Endodermal cell (in vitro differentiated cells): ENCODE measurements around the gene GARS1. TPM values are rescaled to one million over a fixed set of nuclear protein-coding genes. Genes with fewer than 3 reads are reported as not detected.

Experiments
- DNase-seq: peaks from one replicate; pipeline ENCODE4 v3.0.0-alpha.2; 2017
- H3K27ac ChIP-seq: 2 replicates; pipeline ENCODE4 v1.5.1; 2013; ENCODE audit warnings: mild to moderate bottlenecking, low read depth, low read length, moderate library complexity
- H3K27me3 ChIP-seq: 2 replicates; pipeline ENCODE4 v1.6.1; 2013; ENCODE audit warnings: mild to moderate bottlenecking, low read length, moderate library complexity; ENCODE audit not compliant: insufficient read depth, control insufficient read depth, poor library complexity, severe bottlenecking
- H3K36me3 ChIP-seq: 2 replicates; pipeline ENCODE4 v1.7.0; 2013; ENCODE audit warnings: mild to moderate bottlenecking, low read length, moderate library complexity; ENCODE audit not compliant: control insufficient read depth, insufficient read depth
- H3K4me1 ChIP-seq: one replicate; pipeline ENCODE4 v1.7.0; 2013; ENCODE audit warnings: low read length; ENCODE audit not compliant: control insufficient read depth, insufficient read depth
- H3K4me3 ChIP-seq: 2 replicates; pipeline ENCODE4 v1.5.1; 2013; ENCODE audit warnings: mild to moderate bottlenecking, low read length, moderate library complexity
- H3K9ac ChIP-seq: 2 replicates; pipeline ENCODE4 v1.6.1; 2013; ENCODE audit warnings: mild to moderate bottlenecking, low read length, moderate library complexity; ENCODE audit not compliant: poor library complexity, severe bottlenecking; ENCODE audit errors: extremely low read depth
- H3K9me3 ChIP-seq: 2 replicates; pipeline ENCODE4 v1.6.1; 2013; ENCODE audit warnings: mild to moderate bottlenecking, low read length, moderate library complexity; ENCODE audit not compliant: control insufficient read depth
- H3K27ac Mint-ChIP-seq: 2 replicates; pipeline ENCODE4 v1.8.0; 2020; ENCODE audit warnings: mixed read lengths
- H3K27me3 Mint-ChIP-seq: 2 replicates; pipeline ENCODE4 v1.8.0; 2021; ENCODE audit warnings: mild to moderate bottlenecking, mixed read lengths; ENCODE audit not compliant: insufficient read depth
- H3K36me3 Mint-ChIP-seq: 2 replicates; pipeline ENCODE4 v1.8.0; 2020; ENCODE audit warnings: low read depth, mixed read lengths
- H3K4me1 Mint-ChIP-seq: 2 replicates; pipeline ENCODE4 v1.8.0; 2020; ENCODE audit warnings: mixed read lengths
- H3K4me3 Mint-ChIP-seq: 2 replicates; pipeline ENCODE4 v1.8.0; 2020; ENCODE audit warnings: mild to moderate bottlenecking, moderate library complexity, mixed read lengths
- H3K9me3 Mint-ChIP-seq: 2 replicates; pipeline ENCODE4 v1.8.0; 2020; ENCODE audit warnings: mild to moderate bottlenecking, mixed read lengths
- CTCF ChIP-seq: fragments of 200-600 bp; sonication (generic); conservative IDR thresholded peaks from 2 replicates; pipeline ENCODE4 v1.5.0; 2021; ENCODE audit warnings: antibody characterized with exemption, mild to moderate bottlenecking
- WGBS, 2 experiments: methylation state at CpG; one replicate each; pipeline versions ENCODE4 v1.1.5 to v1.1.7; 2013; ENCODE audit warnings: missing lambda C conversion rate in 2 of 2, mixed read lengths in 1 of 2; ENCODE audit not compliant: insufficient coverage in 1 of 2, insufficient read length in 1 of 2; 5-methylcytosine and 5-hydroxymethylcytosine counted together
- total RNA-seq, 2 donors: library from RNA; stranded (reverse); fragmentation: NEBNext Ultra II Directional in 1 of 2; extraction: Animal tissue kit (Norgen Biotek cat#: 25700) in 1 of 2; gene quantifications; 2 replicates in 1 of 2; 3 replicates in 1 of 2; pipeline ENCODE4 v1.2.1, GENCODE V29; 2021

GARS1 gene
- total RNA-seq, 2 donors from 2014 or later = 113 to 121 TPM

GRCh38 chr7:30546596-30546995, 48.1 kb upstream of the GARS1 start:
- Histone ChIP-seq H3K9ac (no peak overlapping the region), H3K9me3 (peaks cover 3% of the 10 kb centered on the region), H3K27me3 (peaks cover 96% of the 10 kb centered on the region), H3K4me3 (no peak overlapping the region), H3K27ac (no peak overlapping the region), H3K4me1 (peaks cover 4% of the 10 kb centered on the region), H3K36me3 (no peaks in the 10 kb centered on the region)
- peaks cover 2% of the 10 kb centered on the region for H3K36me3 Mint-ChIP-seq
- peaks cover 12% of the 10 kb centered on the region for H3K9me3 Mint-ChIP-seq
- no peak overlapping the region for H3K27ac Mint-ChIP-seq
- TF ChIP-seq CTCF = no peak
- no peak overlapping the region for H3K4me3 Mint-ChIP-seq
- peaks cover 18% of the 10 kb centered on the region for H3K4me1 Mint-ChIP-seq
- 93 to 97% methylated on average over 3 to 4 of the region's 4 CpGs for WGBS, 2 experiments
- no peak for DNase-seq
- peaks cover 93% of the 10 kb centered on the region for H3K27me3 Mint-ChIP-seq

- no peaks in the 10 kb centered on the region for H3K9me3 ChIP-seq
- H3K4me1 ChIP-seq = peaks cover 4% of the 10 kb centered on the region
- peak; percentile 87 for TF ChIP-seq CTCF
- peaks cover 18% of the 10 kb centered on the region for H3K4me1 Mint-ChIP-seq
- H3K27ac Mint-ChIP-seq = peak overlapping the region; percentile 84
- H3K27ac ChIP-seq = peak overlapping the region; percentile 87
- no peak overlapping the region for H3K4me3 Mint-ChIP-seq
- H3K9me3 Mint-ChIP-seq = peaks cover 3% of the 10 kb centered on the region
- WGBS, 2 experiments = 10 to 11% methylated on average over 5 to 6 of the region's 6 CpGs
- no peak overlapping the region for H3K9ac ChIP-seq
- H3K36me3 ChIP-seq = no peaks in the 10 kb centered on the region
- H3K27me3 Mint-ChIP-seq = peaks cover 75% of the 10 kb centered on the region
- peaks cover 95% of the 10 kb centered on the region for H3K27me3 ChIP-seq
- H3K36me3 Mint-ChIP-seq = no peaks in the 10 kb centered on the region
- H3K4me3 ChIP-seq = no peak overlapping the region
- DNase-seq = peak; percentile 91
Measured at GRCh38 chr7:30548845-30549244, 45.8 kb upstream of the GARS1 start.

GRCh38 chr7:30549931-30550493, 44.7 kb upstream of the GARS1 start:
- H3K27me3 Mint-ChIP-seq = peaks cover 64% of the 10 kb centered on the region
- H3K9me3 Mint-ChIP-seq = peaks cover 3% of the 10 kb centered on the region
- Histone ChIP-seq H3K9me3 (no peaks in the 10 kb centered on the region), H3K9ac (no peak overlapping the region), H3K27me3 (peaks cover 97% of the 10 kb centered on the region), H3K4me3 (no peak overlapping the region), H3K27ac (no peak overlapping the region), H3K36me3 (no peaks in the 10 kb centered on the region), H3K4me1 (peaks cover 4% of the 10 kb centered on the region)
- H3K27ac Mint-ChIP-seq = no peak overlapping the region
- H3K36me3 Mint-ChIP-seq = no peaks in the 10 kb centered on the region
- DNase-seq = peak; percentile 62
- no peak overlapping the region for H3K4me3 Mint-ChIP-seq
- no peak for TF ChIP-seq CTCF
- 69 to 80% methylated on average over 2 to 7 of the region's 7 CpGs for WGBS, 2 experiments
- peaks cover 13% of the 10 kb centered on the region for H3K4me1 Mint-ChIP-seq
